HG02642 (cell line): ENCODE results near the gene AGBL2.
"Not testable (repeated sequence)": the region's sequence is repeated elsewhere in the genome, so short reads cannot be mapped to it uniquely, and the experiment has no call there.

ENCODE experiments used
- ATAC-seq: cut with Tn5 transposase; IDR thresholded peaks from one replicate; pipeline ENCODE4 v1.9.1; 2021; ENCODE audit warnings: mild to moderate bottlenecking; ENCODE audit not compliant: unreplicated experiment, poor library complexity

AGBL2 gene

GRCh38 chr11:47689480-47689879 lies 25.7 kb downstream of the AGBL2 start:
- ATAC-seq = no peak

GRCh38 chr11:47688991-47689390 lies 26.2 kb downstream of the AGBL2 start:
- no peak for ATAC-seq

GRCh38 chr11:47688111-47688510 lies 27.1 kb downstream of the AGBL2 start:
- ATAC-seq = no peak

- ATAC-seq = not testable (repeated sequence)
Observed at GRCh38 chr11:47686704-47687103, 28.5 kb downstream of the AGBL2 start.

- no peak for ATAC-seq
Observed at GRCh38 chr11:47686151-47686550, 29.0 kb downstream of the AGBL2 start.

GRCh38 chr11:47675851-47676250 lies 39.3 kb downstream of the AGBL2 start:
- ATAC-seq = no peak

GRCh38 chr11:47672283-47672730 lies 42.9 kb downstream of the AGBL2 start:
- ATAC-seq = no peak

- ATAC-seq = no peak
Observed at GRCh38 chr11:47669856-47670255, 45.3 kb downstream of the AGBL2 start.

GRCh38 chr11:47668665-47669064 lies 46.5 kb downstream of the AGBL2 start:
- ATAC-seq = no peak

GRCh38 chr11:47667555-47667954 lies 47.6 kb downstream of the AGBL2 start:
- ATAC-seq = no peak

GRCh38 chr11:47667135-47667534 lies 48.0 kb downstream of the AGBL2 start:
- ATAC-seq = no peak

GRCh38 chr11:47664936-47665335 lies 50.2 kb downstream of the AGBL2 start:
- ATAC-seq = not testable (repeated sequence)

- ATAC-seq = no peak
Observed at GRCh38 chr11:47661245-47661644, 53.9 kb downstream of the AGBL2 start.

- ATAC-seq = no peak
Observed at GRCh38 chr11:47659276-47659675, 55.9 kb downstream of the AGBL2 start.

GRCh38 chr11:47656260-47656885 lies 58.8 kb downstream of the AGBL2 start:
- no peak for ATAC-seq

- no peak for ATAC-seq
Observed at GRCh38 chr11:47651818-47652469, 63.2 kb downstream of the AGBL2 start.

- no peak for ATAC-seq
Observed at GRCh38 chr11:47649276-47649675, 65.9 kb downstream of the AGBL2 start.

- no peak for ATAC-seq
Observed at GRCh38 chr11:47646019-47646418, 69.2 kb downstream of the AGBL2 start.

GRCh38 chr11:47645500-47645899 lies 69.7 kb downstream of the AGBL2 start:
- no peak for ATAC-seq

GRCh38 chr11:47642099-47642855 lies 72.9 kb downstream of the AGBL2 start, which contains the start of gene MTCH2:
Gene MTCH2 (minus strand): TSS chr11:47642559. CDS start chr11:47642465, 94 bp downstream.
- ATAC-seq = peak; percentile 92

- ATAC-seq = no peak
Observed at GRCh38 chr11:47641600-47642098, 73.5 kb downstream of the AGBL2 start.
